ENCODE results near the gene CHRNA4. TPM values are rescaled to one million over a fixed set of nuclear protein-coding genes. Genes with fewer than 3 reads are reported as not detected.

CHRNA4 gene
- total and polyA plus RNA-seq, 9 of the 15 experiments (the other 6 are each of a cell fraction or from before 2014, with no cell fraction given), result not detected

DNA sequence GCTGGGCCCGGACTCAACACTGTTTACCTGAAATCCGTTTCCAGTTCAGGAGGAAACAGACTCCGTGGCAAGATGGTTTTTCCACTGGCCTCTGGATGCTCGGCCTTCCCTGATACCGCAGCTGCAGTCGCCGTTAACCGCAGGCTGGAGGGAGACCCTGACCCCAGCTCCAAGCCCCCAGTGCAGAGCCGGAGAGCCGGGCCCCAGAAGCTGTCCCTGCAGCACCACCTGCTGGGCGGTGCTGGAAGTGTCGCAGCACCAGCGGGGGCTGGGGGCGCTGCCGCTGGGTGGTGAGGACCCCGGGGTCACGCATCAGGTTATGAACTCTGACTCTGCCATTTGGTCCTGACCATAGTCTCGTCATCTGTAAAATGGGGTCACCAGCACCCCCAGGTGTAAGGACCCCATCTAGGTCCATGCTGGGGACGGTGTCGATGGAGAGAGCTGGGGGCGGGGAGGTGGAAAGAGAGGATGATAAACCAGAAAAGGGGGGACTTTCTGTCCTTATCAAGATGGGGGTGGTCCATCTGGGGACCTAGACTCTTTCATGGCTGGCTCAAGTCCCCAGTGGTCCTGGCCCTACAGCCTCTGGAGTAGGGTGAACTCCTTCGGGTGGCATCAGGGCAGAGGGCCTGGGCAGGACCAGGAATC lies 20.8 kb upstream of the CHRNA4 start (continued):
- TF ChIP-seq, protein P1, sequence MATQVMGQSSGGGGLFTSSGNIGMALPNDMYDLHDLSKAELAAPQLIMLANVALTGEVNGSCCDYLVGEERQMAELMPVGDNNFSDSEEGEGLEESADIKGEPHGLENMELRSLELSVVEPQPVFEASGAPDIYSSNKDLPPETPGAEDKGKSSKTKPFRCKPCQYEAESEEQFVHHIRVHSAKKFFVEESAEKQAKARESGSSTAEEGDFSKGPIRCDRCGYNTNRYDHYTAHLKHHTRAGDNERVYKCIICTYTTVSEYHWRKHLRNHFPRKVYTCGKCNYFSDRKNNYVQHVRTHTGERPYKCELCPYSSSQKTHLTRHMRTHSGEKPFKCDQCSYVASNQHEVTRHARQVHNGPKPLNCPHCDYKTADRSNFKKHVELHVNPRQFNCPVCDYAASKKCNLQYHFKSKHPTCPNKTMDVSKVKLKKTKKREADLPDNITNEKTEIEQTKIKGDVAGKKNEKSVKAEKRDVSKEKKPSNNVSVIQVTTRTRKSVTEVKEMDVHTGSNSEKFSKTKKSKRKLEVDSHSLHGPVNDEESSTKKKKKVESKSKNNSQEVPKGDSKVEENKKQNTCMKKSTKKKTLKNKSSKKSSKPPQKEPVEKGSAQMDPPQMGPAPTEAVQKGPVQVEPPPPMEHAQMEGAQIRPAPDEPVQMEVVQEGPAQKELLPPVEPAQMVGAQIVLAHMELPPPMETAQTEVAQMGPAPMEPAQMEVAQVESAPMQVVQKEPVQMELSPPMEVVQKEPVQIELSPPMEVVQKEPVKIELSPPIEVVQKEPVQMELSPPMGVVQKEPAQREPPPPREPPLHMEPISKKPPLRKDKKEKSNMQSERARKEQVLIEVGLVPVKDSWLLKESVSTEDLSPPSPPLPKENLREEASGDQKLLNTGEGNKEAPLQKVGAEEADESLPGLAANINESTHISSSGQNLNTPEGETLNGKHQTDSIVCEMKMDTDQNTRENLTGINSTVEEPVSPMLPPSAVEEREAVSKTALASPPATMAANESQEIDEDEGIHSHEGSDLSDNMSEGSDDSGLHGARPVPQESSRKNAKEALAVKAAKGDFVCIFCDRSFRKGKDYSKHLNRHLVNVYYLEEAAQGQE (IDR thresholded peaks at IDR 0.05; ENCODE audit: borderline replicate concordance), result peak; percentile 73; the same call in 1 of the 2 replicates
- TF ChIP-seq, protein P1 (CRISPR knock-in tag; IDR thresholded peaks at IDR 0.05; ENCODE audit: low read depth), result no peak
- TF ChIP-seq GATAD2A (IDR thresholded peaks at IDR 0.05) (no peak), RBM14 (IDR thresholded peaks at IDR 0.05; ENCODE audit: borderline replicate concordance, insufficient read depth, low read depth, low read length) (no peak), ZNF551 (CRISPR knock-in tag; IDR thresholded peaks at IDR 0.05) (no peak), MIER1 (IDR thresholded peaks at IDR 0.05; ENCODE audit: low read depth) (no peak), NCOA2 (IDR thresholded peaks at IDR 0.05; ENCODE audit: partially characterized antibody in 2 of 2) (no peak), MAZ (CRISPR knock-in tag; conservative IDR thresholded peaks at IDR 0.05 in 1 of 2, IDR thresholded peaks at IDR 0.05 in 1 of 2) (peak; percentile 33 to 75; a peak in 1 of 4 replicates), SMAD3 (CRISPR knock-in tag; conservative IDR thresholded peaks at IDR 0.05) (no peak), ZBTB7A (IDR thresholded peaks at IDR 0.05; ENCODE audit: borderline replicate concordance, control insufficient read depth, low read depth, low read length) (peak; percentile 95), ZBTB1 (CRISPR knock-in tag; IDR thresholded peaks at IDR 0.05; ENCODE audit: borderline replicate concordance, low read depth) (no peak), HDAC6 (IDR thresholded peaks at IDR 0.05; ENCODE audit: low read depth, low read length) (no peak), STAG1 (CRISPR knock-in tag; IDR thresholded peaks at IDR 0.05; ENCODE audit: borderline replicate concordance) (peak; percentile 46; the same call in 1 of the 2 replicates), U2AF1 (optimal IDR thresholded peaks at IDR 0.05; ENCODE audit: low read depth, low read length) (no peak), ZNF589 (CRISPR knock-in tag; IDR thresholded peaks at IDR 0.05; ENCODE audit: low read depth) (no peak), PTRF (tag; IDR thresholded peaks at IDR 0.05) (no peak)
- TF ChIP-seq, protein P2, sequence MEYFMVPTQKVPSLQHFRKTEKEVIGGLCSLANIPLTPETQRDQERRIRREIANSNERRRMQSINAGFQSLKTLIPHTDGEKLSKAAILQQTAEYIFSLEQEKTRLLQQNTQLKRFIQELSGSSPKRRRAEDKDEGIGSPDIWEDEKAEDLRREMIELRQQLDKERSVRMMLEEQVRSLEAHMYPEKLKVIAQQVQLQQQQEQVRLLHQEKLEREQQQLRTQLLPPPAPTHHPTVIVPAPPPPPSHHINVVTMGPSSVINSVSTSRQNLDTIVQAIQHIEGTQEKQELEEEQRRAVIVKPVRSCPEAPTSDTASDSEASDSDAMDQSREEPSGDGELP (CRISPR knock-in tag; IDR thresholded peaks at IDR 0.05; ENCODE audit: borderline replicate concordance), result 0 out of 2 replicates have a peak, but pooled peaks have one; percentile 28
- TF ChIP-seq, protein P3, sequence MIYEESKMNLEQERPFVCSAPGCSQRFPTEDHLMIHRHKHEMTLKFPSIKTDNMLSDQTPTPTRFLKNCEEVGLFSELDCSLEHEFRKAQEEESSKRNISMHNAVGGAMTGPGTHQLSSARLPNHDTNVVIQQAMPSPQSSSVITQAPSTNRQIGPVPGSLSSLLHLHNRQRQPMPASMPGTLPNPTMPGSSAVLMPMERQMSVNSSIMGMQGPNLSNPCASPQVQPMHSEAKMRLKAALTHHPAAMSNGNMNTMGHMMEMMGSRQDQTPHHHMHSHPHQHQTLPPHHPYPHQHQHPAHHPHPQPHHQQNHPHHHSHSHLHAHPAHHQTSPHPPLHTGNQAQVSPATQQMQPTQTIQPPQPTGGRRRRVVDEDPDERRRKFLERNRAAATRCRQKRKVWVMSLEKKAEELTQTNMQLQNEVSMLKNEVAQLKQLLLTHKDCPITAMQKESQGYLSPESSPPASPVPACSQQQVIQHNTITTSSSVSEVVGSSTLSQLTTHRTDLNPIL (CRISPR knock-in tag; IDR thresholded peaks at IDR 0.05), result no peak

Measured in K562 (cell line).